H9 (cell line): ENCODE measurements around the gene PSMD5. TPM values are rescaled to one million over a fixed set of nuclear protein-coding genes. Genes with fewer than 3 reads are reported as not detected.

ENCODE experiments used
- DNase-seq: peaks from one replicate; pipeline ENCODE4 v3.0.0-alpha.2; 2017
- H2AFZ ChIP-seq: one replicate; pipeline ENCODE4 v1.6.1; 2013; ENCODE audit warnings: mild to moderate bottlenecking, low read length, control low read depth, moderate library complexity
- H2AK5ac ChIP-seq: 2 replicates; pipeline ENCODE4 v1.6.1; 2013; ENCODE audit warnings: low read length, control low read depth, mixed read lengths; ENCODE audit not compliant: insufficient read length
- H2BK120ac ChIP-seq: one replicate; pipeline ENCODE4 v1.6.1; 2013; ENCODE audit warnings: low read depth, mild to moderate bottlenecking, low read length, control low read depth, inconsistent platforms; ENCODE audit not compliant: poor library complexity, severe bottlenecking
- H2BK12ac ChIP-seq: 2 replicates; pipeline ENCODE4 v1.6.1; 2013; ENCODE audit warnings: low read length, control low read depth, mixed read lengths, low read depth; ENCODE audit not compliant: insufficient read length
- H2BK15ac ChIP-seq: 2 replicates; pipeline ENCODE4 v1.6.1; 2013; ENCODE audit warnings: low read depth, low read length, control low read depth
- H2BK20ac ChIP-seq: one replicate; pipeline ENCODE4 v1.6.1; 2013; ENCODE audit warnings: low read depth, mild to moderate bottlenecking, low read length, control low read depth, inconsistent platforms; ENCODE audit not compliant: poor library complexity, severe bottlenecking
- H2BK5ac ChIP-seq: 2 replicates; pipeline ENCODE4 v1.6.1; 2013; ENCODE audit warnings: low read length, control low read depth, mixed read lengths; ENCODE audit not compliant: insufficient read length
- H3K14ac ChIP-seq: 2 replicates; pipeline ENCODE4 v1.6.1; 2013; ENCODE audit warnings: low read length, control low read depth; ENCODE audit not compliant: insufficient read depth
- H3K18ac ChIP-seq: 2 replicates; pipeline ENCODE4 v1.6.1; 2013; ENCODE audit warnings: low read depth, mild to moderate bottlenecking, mixed read lengths, low read length, control low read depth; ENCODE audit not compliant: insufficient read length
- H3K23ac ChIP-seq: 2 replicates; pipeline ENCODE4 v1.6.1; 2013; ENCODE audit warnings: low read length, control low read depth, mixed read lengths, low read depth; ENCODE audit not compliant: insufficient read length
- H3K23me2 ChIP-seq: 2 replicates; pipeline ENCODE4 v1.6.1; 2013; ENCODE audit warnings: low read depth, mild to moderate bottlenecking, mixed read lengths, low read length, control low read depth; ENCODE audit not compliant: insufficient read length, poor library complexity, severe bottlenecking
- H3K27ac ChIP-seq: 2 replicates; pipeline ENCODE4 v1.5.1; 2013; ENCODE audit warnings: low read length, control low read depth, mixed read lengths, low read depth; ENCODE audit not compliant: insufficient read length
- H3K27me3 ChIP-seq: 2 replicates; pipeline ENCODE4 v1.6.1; 2013; ENCODE audit warnings: low read length, control low read depth, inconsistent platforms; ENCODE audit not compliant: insufficient read depth
- H3K4ac ChIP-seq: 2 replicates; pipeline ENCODE4 v1.6.1; 2013; ENCODE audit warnings: low read depth, mild to moderate bottlenecking, control low read depth, inconsistent platforms, low read length, moderate library complexity
- H3K4me1 ChIP-seq: 2 replicates; pipeline ENCODE4 v1.6.1; 2013; ENCODE audit warnings: low read length, control low read depth, inconsistent platforms; ENCODE audit not compliant: insufficient read depth
- H3K4me2 ChIP-seq: 2 replicates; pipeline ENCODE4 v1.6.1; 2013; ENCODE audit warnings: low read length, control low read depth, mixed read lengths; ENCODE audit not compliant: insufficient read length, insufficient read depth
- H3K56ac ChIP-seq: 2 replicates; pipeline ENCODE4 v1.6.1; 2013; ENCODE audit warnings: low read depth, mild to moderate bottlenecking, mixed read lengths, low read length, control low read depth; ENCODE audit not compliant: insufficient read length
- H3K79me1 ChIP-seq: 2 replicates; pipeline ENCODE4 v1.6.1; 2013; ENCODE audit warnings: low read depth, mild to moderate bottlenecking, moderate library complexity, low read length, control low read depth, inconsistent platforms; ENCODE audit not compliant: insufficient read depth, poor library complexity, severe bottlenecking
- H3K79me2 ChIP-seq: 2 replicates; pipeline ENCODE4 v1.6.1; 2013; ENCODE audit warnings: low read length, control low read depth, inconsistent platforms; ENCODE audit not compliant: insufficient read depth
- H3K9ac ChIP-seq: 2 replicates; pipeline ENCODE4 v1.6.1; 2013; ENCODE audit warnings: low read length, control low read depth, mixed read lengths; ENCODE audit not compliant: insufficient read length; ENCODE audit errors: extremely low read depth
- H3K9me3 ChIP-seq: one replicate; pipeline ENCODE4 v1.6.1; 2013; ENCODE audit warnings: low read depth, low read length, inconsistent platforms; ENCODE audit not compliant: control insufficient read depth
- H3T11ph ChIP-seq: one replicate; pipeline ENCODE4 v1.6.1; 2013; ENCODE audit warnings: mild to moderate bottlenecking, low read length, control low read depth, inconsistent platforms
- H4K20me1 ChIP-seq: one replicate; pipeline ENCODE4 v1.6.1; 2013; ENCODE audit not compliant: control insufficient read depth, insufficient read length, insufficient read depth
- H4K5ac ChIP-seq: 2 replicates; pipeline ENCODE4 v1.6.1; 2013; ENCODE audit warnings: low read depth, mild to moderate bottlenecking, mixed read lengths, low read length, control low read depth; ENCODE audit not compliant: insufficient read length
- H4K8ac ChIP-seq: replicated peaks from 2 replicates; pipeline ENCODE4 v1.6.1; 2013; ENCODE audit warnings: low read length, control low read depth, mixed read lengths, low read depth; ENCODE audit not compliant: insufficient read length
- H4K91ac ChIP-seq: 2 replicates; pipeline ENCODE4 v1.6.1; 2013; ENCODE audit warnings: low read depth, mild to moderate bottlenecking, moderate library complexity, mixed read lengths, low read length, control low read depth; ENCODE audit not compliant: insufficient read length
- H3K27ac Mint-ChIP-seq, 3 experiments: 2 replicates in 2 of 3; 3 replicates in 1 of 3; pipeline ENCODE4 v1.8.0; 2020 to 2021; ENCODE audit warnings: mixed read lengths in 3 of 3, mild to moderate bottlenecking in 1 of 3, moderate library complexity in 1 of 3
- H3K27me3 Mint-ChIP-seq: 2 replicates; pipeline ENCODE4 v1.8.0; 2021; ENCODE audit warnings: low read depth, mild to moderate bottlenecking, moderate library complexity, mixed read lengths
- H3K36me3 Mint-ChIP-seq, 3 experiments: 2 replicates in 2 of 3; 3 replicates in 1 of 3; pipeline ENCODE4 v1.8.0; 2020 to 2021; ENCODE audit warnings: low read depth in 3 of 3, mixed read lengths in 3 of 3; ENCODE audit not compliant: insufficient read depth in 1 of 3
- H3K4me1 Mint-ChIP-seq, 2 experiments: 2 replicates each; pipeline ENCODE4 v1.8.0; 2020; ENCODE audit warnings: mixed read lengths in 2 of 2
- H3K4me3 Mint-ChIP-seq, 2 experiments: 2 replicates in 1 of 2; 3 replicates in 1 of 2; pipeline ENCODE4 v1.8.0; 2020 to 2021; ENCODE audit warnings: mild to moderate bottlenecking in 2 of 2, mixed read lengths in 2 of 2, moderate library complexity in 1 of 2
- H3K9me3 Mint-ChIP-seq, 2 experiments: 2 replicates in 1 of 2; 3 replicates in 1 of 2; pipeline ENCODE4 v1.8.0; 2020; ENCODE audit warnings: mild to moderate bottlenecking in 2 of 2, mixed read lengths in 2 of 2, moderate library complexity in 1 of 2
- WGBS: extraction: QIAGEN DNeasy Blood & Tissue Kit; methylation state at CpG from one replicate; pipeline ENCODE4 v1.1.7; 2013; ENCODE audit warnings: missing lambda C conversion rate, low lambda C conversion rate, mixed read lengths; ENCODE audit not compliant: insufficient read length; ENCODE audit errors: extremely low coverage; 5-methylcytosine and 5-hydroxymethylcytosine counted together
- total RNA-seq: library from RNA; stranded (reverse); gene quantifications from 2 replicates; pipeline ENCODE4 v1.2.1, GENCODE V29; 2021
- TF ChIP-seq, protein P1 (sequence below): fragments of 200-600 bp; sonication (generic); conservative IDR thresholded peaks from 3 replicates; pipeline ENCODE4 v1.8.0; 2021; ENCODE audit warnings: antibody characterized with exemption, mild to moderate bottlenecking

The PSMD5 gene
- total RNA-seq, 1 experiment from 2014 or later: 64.9 TPM

- H3K4ac ChIP-seq: no peak overlapping the region
- H3K9ac ChIP-seq: no peak overlapping the region
- H3K4me2 ChIP-seq: no peak overlapping the region
- TF ChIP-seq, protein P1, sequence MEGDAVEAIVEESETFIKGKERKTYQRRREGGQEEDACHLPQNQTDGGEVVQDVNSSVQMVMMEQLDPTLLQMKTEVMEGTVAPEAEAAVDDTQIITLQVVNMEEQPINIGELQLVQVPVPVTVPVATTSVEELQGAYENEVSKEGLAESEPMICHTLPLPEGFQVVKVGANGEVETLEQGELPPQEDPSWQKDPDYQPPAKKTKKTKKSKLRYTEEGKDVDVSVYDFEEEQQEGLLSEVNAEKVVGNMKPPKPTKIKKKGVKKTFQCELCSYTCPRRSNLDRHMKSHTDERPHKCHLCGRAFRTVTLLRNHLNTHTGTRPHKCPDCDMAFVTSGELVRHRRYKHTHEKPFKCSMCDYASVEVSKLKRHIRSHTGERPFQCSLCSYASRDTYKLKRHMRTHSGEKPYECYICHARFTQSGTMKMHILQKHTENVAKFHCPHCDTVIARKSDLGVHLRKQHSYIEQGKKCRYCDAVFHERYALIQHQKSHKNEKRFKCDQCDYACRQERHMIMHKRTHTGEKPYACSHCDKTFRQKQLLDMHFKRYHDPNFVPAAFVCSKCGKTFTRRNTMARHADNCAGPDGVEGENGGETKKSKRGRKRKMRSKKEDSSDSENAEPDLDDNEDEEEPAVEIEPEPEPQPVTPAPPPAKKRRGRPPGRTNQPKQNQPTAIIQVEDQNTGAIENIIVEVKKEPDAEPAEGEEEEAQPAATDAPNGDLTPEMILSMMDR: no peak
- H4K91ac ChIP-seq: no peak overlapping the region
- H3K79me1 ChIP-seq: no peaks in the 10 kb centered on the region
- no peaks in the 10 kb centered on the region for H3K9me3 ChIP-seq
- no peak overlapping the region for H2AK5ac ChIP-seq
- H3K56ac ChIP-seq: no peak overlapping the region
- no peak overlapping the region for H2BK20ac ChIP-seq
- no peak overlapping the region for H2BK15ac ChIP-seq
- DNase-seq: no peak
- H3K79me2 ChIP-seq: no peaks in the 10 kb centered on the region
- no peaks in the 10 kb centered on the region for H3K27me3 ChIP-seq
- WGBS: no CpG with 5 or more reads among the region's 11 CpGs
- H3K27me3 Mint-ChIP-seq: no peaks in the 10 kb centered on the region
- no peak overlapping the region for H3T11ph ChIP-seq
- no peaks in the 10 kb centered on the region for H3K23me2 ChIP-seq
- H2AFZ ChIP-seq: no peak overlapping the region
- no peak overlapping the region for H4K5ac ChIP-seq
- H3K4me1 Mint-ChIP-seq: peaks cover 5 to 8% of the 10 kb centered on the region in 2 experiments
- no peak overlapping the region for H3K27ac ChIP-seq
- H4K8ac ChIP-seq: no peak overlapping the region
- H2BK5ac ChIP-seq: no peak overlapping the region
- H4K20me1 ChIP-seq: no peaks in the 10 kb centered on the region
- H3K36me3 Mint-ChIP-seq: peaks cover 0 to 55% (median 25%) of the 10 kb centered on the region in 3 experiments; a peak in 4 of 7 replicates
- H3K4me1 ChIP-seq: no peaks in the 10 kb centered on the region
- H3K14ac ChIP-seq: no peak overlapping the region
- no peaks in the 10 kb centered on the region for H3K9me3 Mint-ChIP-seq
- H3K18ac ChIP-seq: no peak overlapping the region
- H2BK120ac ChIP-seq: no peak overlapping the region
- no peak overlapping the region for H3K23ac ChIP-seq
- no peak overlapping the region for H3K4me3 Mint-ChIP-seq
- H3K27ac Mint-ChIP-seq: no peak overlapping the region; a peak in 1 of 7 replicates
- no peak overlapping the region for H2BK12ac ChIP-seq
Observed at GRCh38 chr9:120857902-120858301, 15.2 kb upstream of the PSMD5 start.
